ENCODE data around the gene PPP2R5D.

DNA sequence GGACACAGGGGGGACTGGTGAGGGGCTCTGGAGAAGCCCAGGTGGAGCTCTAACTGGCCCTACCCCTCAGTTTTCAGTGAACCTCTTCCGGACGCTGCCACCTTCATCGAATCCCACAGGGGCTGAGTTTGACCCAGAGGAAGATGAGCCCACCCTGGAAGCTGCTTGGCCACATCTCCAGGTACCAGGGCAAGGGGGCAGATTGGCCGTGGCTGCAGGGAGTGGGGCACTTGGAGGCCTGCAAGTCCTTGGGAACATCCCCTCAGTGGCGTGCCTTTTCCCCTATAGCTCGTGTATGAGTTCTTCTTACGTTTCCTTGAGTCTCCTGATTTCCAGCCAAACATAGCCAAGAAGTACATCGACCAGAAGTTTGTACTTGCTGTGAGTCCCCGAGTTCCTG lies 22.8 kb downstream of the PPP2R5D start:
- TF ChIP-seq, protein P1, sequence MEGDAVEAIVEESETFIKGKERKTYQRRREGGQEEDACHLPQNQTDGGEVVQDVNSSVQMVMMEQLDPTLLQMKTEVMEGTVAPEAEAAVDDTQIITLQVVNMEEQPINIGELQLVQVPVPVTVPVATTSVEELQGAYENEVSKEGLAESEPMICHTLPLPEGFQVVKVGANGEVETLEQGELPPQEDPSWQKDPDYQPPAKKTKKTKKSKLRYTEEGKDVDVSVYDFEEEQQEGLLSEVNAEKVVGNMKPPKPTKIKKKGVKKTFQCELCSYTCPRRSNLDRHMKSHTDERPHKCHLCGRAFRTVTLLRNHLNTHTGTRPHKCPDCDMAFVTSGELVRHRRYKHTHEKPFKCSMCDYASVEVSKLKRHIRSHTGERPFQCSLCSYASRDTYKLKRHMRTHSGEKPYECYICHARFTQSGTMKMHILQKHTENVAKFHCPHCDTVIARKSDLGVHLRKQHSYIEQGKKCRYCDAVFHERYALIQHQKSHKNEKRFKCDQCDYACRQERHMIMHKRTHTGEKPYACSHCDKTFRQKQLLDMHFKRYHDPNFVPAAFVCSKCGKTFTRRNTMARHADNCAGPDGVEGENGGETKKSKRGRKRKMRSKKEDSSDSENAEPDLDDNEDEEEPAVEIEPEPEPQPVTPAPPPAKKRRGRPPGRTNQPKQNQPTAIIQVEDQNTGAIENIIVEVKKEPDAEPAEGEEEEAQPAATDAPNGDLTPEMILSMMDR (IDR thresholded peaks at IDR 0.05; ENCODE audit: borderline replicate concordance, extremely low read depth, low read length, poor library complexity, severe bottlenecking) = no peak
- TF ChIP-seq EZH2 (IDR thresholded peaks at IDR 0.05; ENCODE audit: borderline replicate concordance, low read depth, low read length, severe bottlenecking) = no peak

Measured in DND-41 (cell line).